Adrenal gland (tissue), 5 donors: Measurements from ENCODE around the gene FUBP1.

Experiments used
- POLR2A ChIP-seq, 2 donors: fragments of 450-650 bp; IDR thresholded peaks; one replicate each; pipeline ENCODE4 v1.6.1; 2017; ENCODE audit warnings: antibody characterized with exemption in 2 of 2, mild to moderate bottlenecking in 2 of 2, moderate library complexity in 1 of 2
- TF ChIP-seq, protein P1 (sequence below), 6 experiments: fragments of 450-650 bp in 4 of 6; fragments of 200-600 bp in 2 of 6; sonication (generic) in 1 of 6; IDR thresholded peaks; 1 replicate in 5 of 6; 2 replicates in 1 of 6; pipeline versions ENCODE4 v1.5.1 to v1.8.0; 2016 to 2021; ENCODE audit warnings: antibody characterized with exemption in 6 of 6, mild to moderate bottlenecking in 2 of 6, moderate library complexity in 1 of 6
- donor health status: DM: no; HTN: no; CAD: no.

DNA sequence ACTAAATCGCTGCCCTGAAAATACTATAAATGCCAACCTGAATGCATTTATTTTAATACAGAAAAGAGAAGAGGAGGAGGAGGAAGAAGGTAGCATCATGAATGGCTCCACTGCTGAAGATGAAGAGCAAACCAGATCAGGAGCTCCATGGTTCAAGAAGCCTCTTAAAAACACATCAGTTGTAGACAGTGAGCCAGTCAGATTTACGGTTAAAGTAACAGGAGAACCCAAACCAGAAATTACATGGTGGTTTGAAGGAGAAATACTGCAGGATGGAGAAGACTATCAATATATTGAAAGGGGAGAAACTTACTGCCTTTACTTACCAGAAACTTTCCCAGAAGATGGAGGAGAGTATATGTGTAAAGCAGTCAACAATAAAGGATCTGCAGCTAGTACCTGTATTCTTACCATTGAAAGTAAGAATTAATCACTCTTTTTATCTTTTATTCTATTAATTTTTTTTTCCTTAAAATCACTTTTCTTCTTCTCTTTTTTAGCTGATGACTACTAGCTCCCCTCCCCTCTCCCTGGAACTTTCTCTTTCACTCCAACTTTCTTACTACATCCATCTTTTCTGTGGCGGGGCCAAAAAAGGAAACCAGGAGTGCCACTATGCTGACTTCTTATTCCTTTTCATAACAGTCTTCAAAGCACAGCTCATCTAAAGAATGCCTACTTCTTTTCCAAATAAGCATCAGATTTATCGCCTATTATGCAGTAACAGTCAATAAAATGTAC lies 36.3 kb downstream of the FUBP1 start:
- TF ChIP-seq POLR2A (IDR thresholded peaks at IDR 0.05): no peak
- TF ChIP-seq, protein P1, sequence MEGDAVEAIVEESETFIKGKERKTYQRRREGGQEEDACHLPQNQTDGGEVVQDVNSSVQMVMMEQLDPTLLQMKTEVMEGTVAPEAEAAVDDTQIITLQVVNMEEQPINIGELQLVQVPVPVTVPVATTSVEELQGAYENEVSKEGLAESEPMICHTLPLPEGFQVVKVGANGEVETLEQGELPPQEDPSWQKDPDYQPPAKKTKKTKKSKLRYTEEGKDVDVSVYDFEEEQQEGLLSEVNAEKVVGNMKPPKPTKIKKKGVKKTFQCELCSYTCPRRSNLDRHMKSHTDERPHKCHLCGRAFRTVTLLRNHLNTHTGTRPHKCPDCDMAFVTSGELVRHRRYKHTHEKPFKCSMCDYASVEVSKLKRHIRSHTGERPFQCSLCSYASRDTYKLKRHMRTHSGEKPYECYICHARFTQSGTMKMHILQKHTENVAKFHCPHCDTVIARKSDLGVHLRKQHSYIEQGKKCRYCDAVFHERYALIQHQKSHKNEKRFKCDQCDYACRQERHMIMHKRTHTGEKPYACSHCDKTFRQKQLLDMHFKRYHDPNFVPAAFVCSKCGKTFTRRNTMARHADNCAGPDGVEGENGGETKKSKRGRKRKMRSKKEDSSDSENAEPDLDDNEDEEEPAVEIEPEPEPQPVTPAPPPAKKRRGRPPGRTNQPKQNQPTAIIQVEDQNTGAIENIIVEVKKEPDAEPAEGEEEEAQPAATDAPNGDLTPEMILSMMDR (IDR thresholded peaks at IDR 0.05): no peak
